Choroid plexus epithelial cell (primary cell): ENCODE data around the gene PPP1CC.
"Not testable (repeated sequence)": the region's sequence is repeated elsewhere in the genome, so short reads cannot be mapped to it uniquely, and the experiment has no call there.

ENCODE experiments used
- DNase-seq: peaks from one replicate; pipeline ENCODE4 v3.0.0-alpha.2; 2010; ENCODE audit warnings: low read depth
- H3K4me3 ChIP-seq: 2 replicates; pipeline ENCODE4 v1.5.1; 2011; ENCODE audit warnings: low read depth, mild to moderate bottlenecking, control low read depth, low read length, moderate library complexity
- TF ChIP-seq, protein P1 (sequence below): conservative IDR thresholded peaks from 2 replicates; pipeline ENCODE4 v1.5.1; 2011; ENCODE audit warnings: low read depth, mild to moderate bottlenecking, control low read depth, inconsistent platforms, low read length, moderate library complexity

The PPP1CC gene

DNA sequence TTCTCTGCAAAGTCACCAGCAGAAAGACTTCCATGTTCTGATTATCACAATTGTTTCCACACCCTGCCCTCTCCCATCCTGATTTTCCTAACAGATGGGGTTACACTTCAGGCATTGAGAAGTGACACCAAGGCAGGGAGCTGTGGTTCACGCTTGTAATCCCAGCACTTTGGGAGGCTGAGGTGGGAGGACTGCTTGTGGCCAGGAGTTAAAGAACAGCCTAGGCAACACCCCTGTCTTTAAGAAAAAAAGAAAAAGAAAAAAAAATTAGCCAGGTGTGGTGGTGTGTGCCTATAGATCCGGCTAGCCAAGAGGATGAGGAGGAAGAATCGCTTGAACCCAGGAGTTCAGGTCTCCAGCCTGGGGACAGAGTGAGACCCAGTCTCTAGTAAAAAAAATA lies 5.2 kb downstream of the PPP1CC start:
- DNase-seq, result no peak
- H3K4me3 ChIP-seq, result no peak overlapping the region
- TF ChIP-seq, protein P1, sequence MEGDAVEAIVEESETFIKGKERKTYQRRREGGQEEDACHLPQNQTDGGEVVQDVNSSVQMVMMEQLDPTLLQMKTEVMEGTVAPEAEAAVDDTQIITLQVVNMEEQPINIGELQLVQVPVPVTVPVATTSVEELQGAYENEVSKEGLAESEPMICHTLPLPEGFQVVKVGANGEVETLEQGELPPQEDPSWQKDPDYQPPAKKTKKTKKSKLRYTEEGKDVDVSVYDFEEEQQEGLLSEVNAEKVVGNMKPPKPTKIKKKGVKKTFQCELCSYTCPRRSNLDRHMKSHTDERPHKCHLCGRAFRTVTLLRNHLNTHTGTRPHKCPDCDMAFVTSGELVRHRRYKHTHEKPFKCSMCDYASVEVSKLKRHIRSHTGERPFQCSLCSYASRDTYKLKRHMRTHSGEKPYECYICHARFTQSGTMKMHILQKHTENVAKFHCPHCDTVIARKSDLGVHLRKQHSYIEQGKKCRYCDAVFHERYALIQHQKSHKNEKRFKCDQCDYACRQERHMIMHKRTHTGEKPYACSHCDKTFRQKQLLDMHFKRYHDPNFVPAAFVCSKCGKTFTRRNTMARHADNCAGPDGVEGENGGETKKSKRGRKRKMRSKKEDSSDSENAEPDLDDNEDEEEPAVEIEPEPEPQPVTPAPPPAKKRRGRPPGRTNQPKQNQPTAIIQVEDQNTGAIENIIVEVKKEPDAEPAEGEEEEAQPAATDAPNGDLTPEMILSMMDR, result no peak

DNA sequence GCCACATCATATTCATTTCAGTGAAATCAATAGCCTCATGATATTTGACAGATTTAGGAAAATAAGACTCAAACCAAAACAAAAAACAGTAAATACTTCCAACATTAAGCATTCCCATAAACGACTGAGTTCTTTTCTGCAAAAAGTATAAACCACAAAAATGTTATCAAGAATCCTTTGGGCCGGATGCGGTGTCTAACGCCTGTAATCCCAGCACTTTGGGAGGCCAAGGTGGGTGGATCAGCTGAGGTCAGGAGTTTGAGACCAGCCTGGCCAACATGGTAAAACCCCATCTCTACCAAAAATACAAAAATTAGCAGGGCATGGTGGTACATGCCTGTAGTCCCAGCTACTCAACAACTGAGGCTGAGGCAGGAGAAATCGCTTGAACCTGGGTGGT lies 5.7 kb downstream of the PPP1CC start:
- H3K4me3 ChIP-seq, result not testable (repeated sequence)
- DNase-seq, result peak; percentile 52

DNA sequence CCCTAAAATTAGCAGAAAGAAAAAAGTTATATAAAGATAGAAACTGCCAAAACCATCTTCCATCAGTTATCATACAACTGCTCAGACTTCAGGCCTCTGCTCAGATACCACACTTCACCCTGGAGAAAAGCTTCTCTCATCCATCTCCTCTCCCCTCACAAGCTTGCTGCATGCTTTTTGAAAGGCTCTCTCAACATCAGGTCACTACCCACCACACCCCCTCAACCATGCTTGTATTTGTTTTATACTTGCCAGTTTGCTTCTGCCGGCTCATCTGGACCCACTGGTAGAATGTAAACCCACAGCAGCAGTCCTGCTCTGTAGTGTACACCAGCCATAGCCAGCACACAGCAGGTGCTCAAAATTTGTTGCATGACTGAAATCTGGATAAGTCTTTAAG lies 8.8 kb downstream of the PPP1CC start:
- no peak overlapping the region for H3K4me3 ChIP-seq
- no peak for DNase-seq
- TF ChIP-seq, protein P1, result no peak

DNA sequence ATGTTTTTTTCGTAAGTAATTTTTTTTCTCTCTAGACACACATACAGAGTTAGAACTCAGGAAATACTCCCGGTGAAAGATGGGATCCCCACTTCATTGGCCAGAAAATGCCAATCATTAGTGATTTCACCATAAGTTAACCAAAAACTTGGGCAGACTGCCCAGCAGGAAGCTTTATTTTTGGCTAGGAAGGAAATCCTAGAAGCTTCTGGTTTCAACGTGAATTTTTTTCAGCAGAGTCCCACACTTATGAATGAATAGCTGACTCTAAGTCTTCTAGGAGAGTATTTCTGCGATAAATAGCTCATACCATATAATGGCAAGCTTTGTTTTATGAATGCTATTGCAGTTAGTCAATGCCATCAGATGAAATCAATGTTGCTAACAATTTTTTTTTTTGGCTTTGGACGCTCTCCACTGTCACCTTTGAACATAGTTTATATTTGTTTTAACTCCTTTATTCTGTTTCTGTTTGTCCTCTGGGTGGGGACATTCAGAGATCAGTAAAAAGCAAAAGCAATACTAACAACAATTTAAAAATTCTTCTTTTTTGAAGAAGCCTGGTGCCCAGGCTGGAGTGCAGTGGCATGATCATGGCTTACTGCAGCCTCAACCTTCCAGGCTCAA lies 9.5 kb downstream of the PPP1CC start:
- peak; percentile 73 for DNase-seq
- H3K4me3 ChIP-seq, result no peak overlapping the region
- TF ChIP-seq, protein P1, result no peak

DNA sequence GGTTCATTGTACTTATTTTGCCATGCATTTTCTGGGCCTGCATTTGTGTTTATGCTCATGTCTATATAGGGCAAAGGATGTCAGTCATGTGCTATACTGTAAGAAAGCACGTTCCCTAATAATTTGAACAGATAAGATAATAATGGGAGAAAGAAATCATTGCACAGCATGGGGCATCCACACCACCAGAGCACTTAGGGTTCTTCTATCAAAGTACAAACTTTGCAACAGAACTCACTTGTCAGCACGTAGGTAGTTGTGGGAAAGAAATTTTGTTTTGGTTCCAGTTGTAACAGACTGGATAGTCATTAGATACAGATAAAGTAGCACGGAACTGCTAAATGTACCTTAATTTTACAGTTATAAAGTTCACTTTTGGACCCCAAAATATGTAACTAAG lies 10.1 kb downstream of the PPP1CC start:
- DNase-seq, result peak; percentile 48
- no peak overlapping the region for H3K4me3 ChIP-seq
- TF ChIP-seq, protein P1, result no peak

DNA sequence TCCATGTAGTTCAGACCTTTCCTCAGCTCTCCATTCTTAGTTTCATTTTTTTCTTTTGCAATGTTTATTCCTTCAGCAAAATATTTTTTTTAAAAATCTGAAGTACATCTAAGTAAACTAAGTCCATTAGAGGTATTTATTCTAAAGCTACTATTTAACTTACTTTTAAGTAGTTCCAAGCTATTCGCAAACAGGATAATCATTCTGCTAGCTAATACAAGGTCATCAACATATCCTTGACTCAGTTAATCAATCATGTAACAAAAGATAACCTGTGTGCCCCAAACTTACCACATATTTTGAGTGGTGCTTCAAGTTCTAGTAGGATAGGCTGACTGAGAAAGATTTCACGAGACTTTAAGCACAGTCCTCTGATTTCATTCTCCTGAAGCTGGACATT lies 11.2 kb downstream of the PPP1CC start:
- DNase-seq, result no peak
- TF ChIP-seq, protein P1, result no peak
- no peak overlapping the region for H3K4me3 ChIP-seq

DNA sequence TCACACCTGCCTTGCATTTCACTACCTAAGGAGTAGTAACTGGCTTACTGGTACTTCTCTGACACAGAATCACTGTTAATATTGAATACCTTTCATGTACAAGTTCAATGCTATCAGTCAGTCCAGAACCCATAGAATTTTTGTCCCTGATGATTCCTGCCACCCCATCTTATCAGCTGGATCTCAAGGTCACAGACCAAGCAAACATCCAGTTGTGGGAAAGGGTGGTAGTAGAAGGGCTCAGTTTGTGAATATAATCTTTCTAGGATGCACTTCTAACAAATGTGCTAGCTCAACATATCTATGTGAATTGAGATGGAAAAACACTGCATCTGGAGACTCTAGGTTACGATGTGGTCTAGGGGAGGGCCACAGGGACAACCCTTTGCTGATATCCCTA lies 14.1 kb downstream of the PPP1CC start:
- TF ChIP-seq, protein P1, result no peak
- H3K4me3 ChIP-seq, result no peak overlapping the region
- DNase-seq, result no peak
